Measurements from ENCODE around the gene CPNE5. TPM values are rescaled to one million over a fixed set of nuclear protein-coding genes. Genes with fewer than 3 reads are reported as not detected.

CPNE5 gene
- total and polyA plus RNA-seq, 9 of the 15 experiments (the other 6 are each of a cell fraction or from before 2014, with no cell fraction given), result 0.14 to 1.0 (median 0.46) TPM; not detected in 2

- 0 out of 2 replicates have a peak, but pooled peaks have one; percentile 15 for TF ChIP-seq ZNF449 (CRISPR knock-in tag; IDR thresholded peaks at IDR 0.05)
- TF ChIP-seq BRD9 (IDR thresholded peaks at IDR 0.05; ENCODE audit: low read depth, partially characterized antibody), result no peak
- peak; percentile 55; the same call in 1 of the 2 replicates for TF ChIP-seq BHLHE40 (IDR thresholded peaks at IDR 0.05; ENCODE audit: low read length)
- peak; percentile 81 for TF ChIP-seq ELF1 (tag; IDR thresholded peaks at IDR 0.05)
- TF ChIP-seq IFI16 (CRISPR knock-in tag; IDR thresholded peaks at IDR 0.05), result no peak
- TF ChIP-seq RHOXF2B (CRISPR knock-in tag; conservative IDR thresholded peaks at IDR 0.05), result peak; percentile 90; the same call in 1 of the 2 replicates
- peak; percentile 29; the same call in 1 of the 2 replicates for TF ChIP-seq MIER1 (IDR thresholded peaks at IDR 0.05; ENCODE audit: low read depth)
- TF ChIP-seq HCFC1 (IDR thresholded peaks at IDR 0.05; ENCODE audit: low read depth, low read length), result peak; percentile 83
- TF ChIP-seq NFIC (IDR thresholded peaks at IDR 0.05), result peak; percentile 99
- TF ChIP-seq, protein P1, sequence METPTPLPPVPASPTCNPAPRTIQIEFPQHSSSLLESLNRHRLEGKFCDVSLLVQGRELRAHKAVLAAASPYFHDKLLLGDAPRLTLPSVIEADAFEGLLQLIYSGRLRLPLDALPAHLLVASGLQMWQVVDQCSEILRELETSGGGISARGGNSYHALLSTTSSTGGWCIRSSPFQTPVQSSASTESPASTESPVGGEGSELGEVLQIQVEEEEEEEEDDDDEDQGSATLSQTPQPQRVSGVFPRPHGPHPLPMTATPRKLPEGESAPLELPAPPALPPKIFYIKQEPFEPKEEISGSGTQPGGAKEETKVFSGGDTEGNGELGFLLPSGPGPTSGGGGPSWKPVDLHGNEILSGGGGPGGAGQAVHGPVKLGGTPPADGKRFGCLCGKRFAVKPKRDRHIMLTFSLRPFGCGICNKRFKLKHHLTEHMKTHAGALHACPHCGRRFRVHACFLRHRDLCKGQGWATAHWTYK (CRISPR knock-in tag; IDR thresholded peaks at IDR 0.05), result peak; percentile 48; the same call in 1 of the 2 replicates
- peak; percentile 89 for TF ChIP-seq MXI1 (IDR thresholded peaks at IDR 0.05; ENCODE audit: low read depth, low read length)
- TF ChIP-seq NEUROD1 (IDR thresholded peaks at IDR 0.05; ENCODE audit: borderline replicate concordance, low read depth, low read length, partially characterized antibody), result peak; percentile 56
- TF ChIP-seq TCF3 (CRISPR knock-in tag; IDR thresholded peaks at IDR 0.05), result 0 out of 2 replicates have a peak, but pooled peaks have one; percentile 3
- TF ChIP-seq FOS (IDR thresholded peaks at IDR 0.05; ENCODE audit: extremely low read depth, insufficient read length), result peak; percentile 74
- peak; percentile 93; the same call in 1 of the 2 replicates for TF ChIP-seq XRCC5 (IDR thresholded peaks at IDR 0.05; ENCODE audit: low read depth, low read length)
- peak; percentile 10; the same call in 1 of the 2 replicates for TF ChIP-seq ATF4 (CRISPR knock-in tag; IDR thresholded peaks at IDR 0.05)
- TF ChIP-seq MCM2 (IDR thresholded peaks at IDR 0.05; ENCODE audit: low read depth), result no peak
- TF ChIP-seq KLF10 (CRISPR knock-in tag; IDR thresholded peaks at IDR 0.05), result no peak
- TF ChIP-seq GABPB2 (CRISPR knock-in tag; conservative IDR thresholded peaks at IDR 0.05), result 0 out of 2 replicates have a peak, but pooled peaks have one; percentile 32
These were observed 35.4 kb upstream of the CPNE5 start, which contains the start of gene PPIL1 (continued) for GRCh38 chr6:36874443-36875249.
